HG02588 (cell line): ENCODE data around the gene SETD4.

Experiments
- ATAC-seq: cut with Tn5 transposase; IDR thresholded peaks from one replicate; pipeline ENCODE4 v1.9.1; 2021; ENCODE audit warnings: mild to moderate bottlenecking, moderate library complexity; ENCODE audit not compliant: unreplicated experiment

SETD4 gene

GRCh38 chr21:36048357-36048756, 12.0 kb downstream of the SETD4 start:
- ATAC-seq, result no peak

GRCh38 chr21:36047139-36047538, 13.2 kb downstream of the SETD4 start:
- no peak for ATAC-seq

GRCh38 chr21:36045993-36046392, 14.3 kb downstream of the SETD4 start:
- ATAC-seq, result no peak

GRCh38 chr21:36044056-36044455, 16.3 kb downstream of the SETD4 start:
- no peak for ATAC-seq

- no peak for ATAC-seq
Measured at GRCh38 chr21:36041910-36042309, 18.4 kb downstream of the SETD4 start.

- no peak for ATAC-seq
Measured at GRCh38 chr21:36040389-36040788, 19.9 kb downstream of the SETD4 start.

- ATAC-seq, result no peak
Measured at GRCh38 chr21:36039861-36040260, 20.5 kb downstream of the SETD4 start.

- no peak for ATAC-seq
Measured at GRCh38 chr21:36038701-36039497, 21.4 kb downstream of the SETD4 start.

GRCh38 chr21:36035381-36035791, 24.9 kb downstream of the SETD4 start:
- no peak for ATAC-seq

GRCh38 chr21:36034211-36034913, 26.0 kb downstream of the SETD4 start:
- ATAC-seq, result no peak

- no peak for ATAC-seq
Measured at GRCh38 chr21:36032647-36033406, 27.5 kb downstream of the SETD4 start.

- ATAC-seq, result no peak
Measured at GRCh38 chr21:36030581-36031189, 29.6 kb downstream of the SETD4 start.

GRCh38 chr21:36029309-36029708, 31.0 kb downstream of the SETD4 start:
- ATAC-seq, result no peak

GRCh38 chr21:36028127-36029069, 31.9 kb downstream of the SETD4 start:
- ATAC-seq, result peak; percentile 50

GRCh38 chr21:36027347-36027746, 33.0 kb downstream of the SETD4 start:
- ATAC-seq, result no peak

- ATAC-seq, result no peak
Measured at GRCh38 chr21:36024782-36025181, 35.5 kb downstream of the SETD4 start.

- ATAC-seq, result no peak
Measured at GRCh38 chr21:36023092-36023480, 37.2 kb downstream of the SETD4 start.

GRCh38 chr21:36022427-36023091, 37.8 kb downstream of the SETD4 start:
- no peak for ATAC-seq

- ATAC-seq, result no peak
Measured at GRCh38 chr21:36021251-36021837, 39.0 kb downstream of the SETD4 start.
